H9 (cell line): Measurements from ENCODE around the gene AGMO. TPM values are rescaled to one million over a fixed set of nuclear protein-coding genes. Genes with fewer than 3 reads are reported as not detected.

Source experiments
- DNase-seq: peaks from one replicate; pipeline ENCODE4 v3.0.0-alpha.2; 2017
- H2AFZ ChIP-seq: one replicate; pipeline ENCODE4 v1.6.1; 2013; ENCODE audit warnings: mild to moderate bottlenecking, low read length, control low read depth, moderate library complexity
- H2AK5ac ChIP-seq: 2 replicates; pipeline ENCODE4 v1.6.1; 2013; ENCODE audit warnings: low read length, control low read depth, mixed read lengths; ENCODE audit not compliant: insufficient read length
- H2BK120ac ChIP-seq: one replicate; pipeline ENCODE4 v1.6.1; 2013; ENCODE audit warnings: low read depth, mild to moderate bottlenecking, low read length, control low read depth, inconsistent platforms; ENCODE audit not compliant: poor library complexity, severe bottlenecking
- H2BK12ac ChIP-seq: 2 replicates; pipeline ENCODE4 v1.6.1; 2013; ENCODE audit warnings: low read length, control low read depth, mixed read lengths, low read depth; ENCODE audit not compliant: insufficient read length
- H2BK15ac ChIP-seq: 2 replicates; pipeline ENCODE4 v1.6.1; 2013; ENCODE audit warnings: low read depth, low read length, control low read depth
- H2BK20ac ChIP-seq: one replicate; pipeline ENCODE4 v1.6.1; 2013; ENCODE audit warnings: low read depth, mild to moderate bottlenecking, low read length, control low read depth, inconsistent platforms; ENCODE audit not compliant: poor library complexity, severe bottlenecking
- H2BK5ac ChIP-seq: 2 replicates; pipeline ENCODE4 v1.6.1; 2013; ENCODE audit warnings: low read length, control low read depth, mixed read lengths; ENCODE audit not compliant: insufficient read length
- H3K14ac ChIP-seq: 2 replicates; pipeline ENCODE4 v1.6.1; 2013; ENCODE audit warnings: low read length, control low read depth; ENCODE audit not compliant: insufficient read depth
- H3K18ac ChIP-seq: 2 replicates; pipeline ENCODE4 v1.6.1; 2013; ENCODE audit warnings: low read depth, mild to moderate bottlenecking, mixed read lengths, low read length, control low read depth; ENCODE audit not compliant: insufficient read length
- H3K23ac ChIP-seq: 2 replicates; pipeline ENCODE4 v1.6.1; 2013; ENCODE audit warnings: low read length, control low read depth, mixed read lengths, low read depth; ENCODE audit not compliant: insufficient read length
- H3K23me2 ChIP-seq: 2 replicates; pipeline ENCODE4 v1.6.1; 2013; ENCODE audit warnings: low read depth, mild to moderate bottlenecking, mixed read lengths, low read length, control low read depth; ENCODE audit not compliant: insufficient read length, poor library complexity, severe bottlenecking
- H3K27ac ChIP-seq: 2 replicates; pipeline ENCODE4 v1.5.1; 2013; ENCODE audit warnings: low read length, control low read depth, mixed read lengths, low read depth; ENCODE audit not compliant: insufficient read length
- H3K27me3 ChIP-seq: 2 replicates; pipeline ENCODE4 v1.6.1; 2013; ENCODE audit warnings: low read length, control low read depth, inconsistent platforms; ENCODE audit not compliant: insufficient read depth
- H3K4ac ChIP-seq: 2 replicates; pipeline ENCODE4 v1.6.1; 2013; ENCODE audit warnings: low read depth, mild to moderate bottlenecking, control low read depth, inconsistent platforms, low read length, moderate library complexity
- H3K4me1 ChIP-seq: 2 replicates; pipeline ENCODE4 v1.6.1; 2013; ENCODE audit warnings: low read length, control low read depth, inconsistent platforms; ENCODE audit not compliant: insufficient read depth
- H3K4me2 ChIP-seq: 2 replicates; pipeline ENCODE4 v1.6.1; 2013; ENCODE audit warnings: low read length, control low read depth, mixed read lengths; ENCODE audit not compliant: insufficient read length, insufficient read depth
- H3K56ac ChIP-seq: 2 replicates; pipeline ENCODE4 v1.6.1; 2013; ENCODE audit warnings: low read depth, mild to moderate bottlenecking, mixed read lengths, low read length, control low read depth; ENCODE audit not compliant: insufficient read length
- H3K79me1 ChIP-seq: 2 replicates; pipeline ENCODE4 v1.6.1; 2013; ENCODE audit warnings: low read depth, mild to moderate bottlenecking, moderate library complexity, low read length, control low read depth, inconsistent platforms; ENCODE audit not compliant: insufficient read depth, poor library complexity, severe bottlenecking
- H3K79me2 ChIP-seq: 2 replicates; pipeline ENCODE4 v1.6.1; 2013; ENCODE audit warnings: low read length, control low read depth, inconsistent platforms; ENCODE audit not compliant: insufficient read depth
- H3K9ac ChIP-seq: 2 replicates; pipeline ENCODE4 v1.6.1; 2013; ENCODE audit warnings: low read length, control low read depth, mixed read lengths; ENCODE audit not compliant: insufficient read length; ENCODE audit errors: extremely low read depth
- H3K9me3 ChIP-seq: one replicate; pipeline ENCODE4 v1.6.1; 2013; ENCODE audit warnings: low read depth, low read length, inconsistent platforms; ENCODE audit not compliant: control insufficient read depth
- H3T11ph ChIP-seq: one replicate; pipeline ENCODE4 v1.6.1; 2013; ENCODE audit warnings: mild to moderate bottlenecking, low read length, control low read depth, inconsistent platforms
- H4K20me1 ChIP-seq: one replicate; pipeline ENCODE4 v1.6.1; 2013; ENCODE audit not compliant: control insufficient read depth, insufficient read length, insufficient read depth
- H4K5ac ChIP-seq: 2 replicates; pipeline ENCODE4 v1.6.1; 2013; ENCODE audit warnings: low read depth, mild to moderate bottlenecking, mixed read lengths, low read length, control low read depth; ENCODE audit not compliant: insufficient read length
- H4K8ac ChIP-seq: replicated peaks from 2 replicates; pipeline ENCODE4 v1.6.1; 2013; ENCODE audit warnings: low read length, control low read depth, mixed read lengths, low read depth; ENCODE audit not compliant: insufficient read length
- H4K91ac ChIP-seq: 2 replicates; pipeline ENCODE4 v1.6.1; 2013; ENCODE audit warnings: low read depth, mild to moderate bottlenecking, moderate library complexity, mixed read lengths, low read length, control low read depth; ENCODE audit not compliant: insufficient read length
- H3K27ac Mint-ChIP-seq, 3 experiments: 2 replicates in 2 of 3; 3 replicates in 1 of 3; pipeline ENCODE4 v1.8.0; 2020 to 2021; ENCODE audit warnings: mixed read lengths in 3 of 3, mild to moderate bottlenecking in 1 of 3, moderate library complexity in 1 of 3
- H3K27me3 Mint-ChIP-seq: 2 replicates; pipeline ENCODE4 v1.8.0; 2021; ENCODE audit warnings: low read depth, mild to moderate bottlenecking, moderate library complexity, mixed read lengths
- H3K36me3 Mint-ChIP-seq, 3 experiments: 2 replicates in 2 of 3; 3 replicates in 1 of 3; pipeline ENCODE4 v1.8.0; 2020 to 2021; ENCODE audit warnings: low read depth in 3 of 3, mixed read lengths in 3 of 3; ENCODE audit not compliant: insufficient read depth in 1 of 3
- H3K4me1 Mint-ChIP-seq, 2 experiments: 2 replicates each; pipeline ENCODE4 v1.8.0; 2020; ENCODE audit warnings: mixed read lengths in 2 of 2
- H3K4me3 Mint-ChIP-seq, 2 experiments: 2 replicates in 1 of 2; 3 replicates in 1 of 2; pipeline ENCODE4 v1.8.0; 2020 to 2021; ENCODE audit warnings: mild to moderate bottlenecking in 2 of 2, mixed read lengths in 2 of 2, moderate library complexity in 1 of 2
- H3K9me3 Mint-ChIP-seq, 2 experiments: 2 replicates in 1 of 2; 3 replicates in 1 of 2; pipeline ENCODE4 v1.8.0; 2020; ENCODE audit warnings: mild to moderate bottlenecking in 2 of 2, mixed read lengths in 2 of 2, moderate library complexity in 1 of 2
- CTCF ChIP-seq: fragments of 200-600 bp; sonication (generic); conservative IDR thresholded peaks from 3 replicates; pipeline ENCODE4 v1.8.0; 2021; ENCODE audit warnings: antibody characterized with exemption, mild to moderate bottlenecking
- WGBS: extraction: QIAGEN DNeasy Blood & Tissue Kit; methylation state at CpG from one replicate; pipeline ENCODE4 v1.1.7; 2013; ENCODE audit warnings: missing lambda C conversion rate, low lambda C conversion rate, mixed read lengths; ENCODE audit not compliant: insufficient read length; ENCODE audit errors: extremely low coverage; 5-methylcytosine and 5-hydroxymethylcytosine counted together
- total RNA-seq: library from RNA; stranded (reverse); gene quantifications from 2 replicates; pipeline ENCODE4 v1.2.1, GENCODE V29; 2021

Gene AGMO
- total RNA-seq, 1 experiment from 2014 or later = 0.70 TPM

GRCh38 chr7:15515252-15515651 lies 46.6 kb downstream of the AGMO start:
- Histone ChIP-seq H3K23me2 (no peaks in the 10 kb centered on the region), H2BK5ac (no peak overlapping the region), H4K8ac (no peak overlapping the region), H4K91ac (no peak overlapping the region), H3K9ac (no peak overlapping the region), H4K5ac (no peak overlapping the region), H3K79me1 (no peaks in the 10 kb centered on the region), H2BK15ac (no peak overlapping the region), H3K14ac (no peak overlapping the region), H3K4ac (no peak overlapping the region), H2BK20ac (no peak overlapping the region), H4K20me1 (no peaks in the 10 kb centered on the region), H2AFZ (no peak overlapping the region), H3K23ac (no peak overlapping the region), H2AK5ac (no peak overlapping the region), H2BK120ac (no peak overlapping the region), H3K27me3 (no peaks in the 10 kb centered on the region), H3T11ph (no peak overlapping the region), H3K9me3 (no peaks in the 10 kb centered on the region), H3K18ac (no peak overlapping the region), H3K56ac (no peak overlapping the region), H3K27ac (no peak overlapping the region), H2BK12ac (no peak overlapping the region), H3K4me1 (no peaks in the 10 kb centered on the region; the same call in 1 of the 2 replicates), H3K4me2 (no peak overlapping the region), H3K79me2 (no peaks in the 10 kb centered on the region)
- Mint-ChIP-seq H3K9me3 (peaks cover 3 to 4% of the 10 kb centered on the region in 2 experiments), H3K36me3 (peaks cover under 1 to 2% (median 2%) of the 10 kb centered on the region in 3 experiments; a peak in 5 of 7 replicates), H3K27me3 (no peaks in the 10 kb centered on the region; the same call in 1 of the 2 replicates), H3K27ac (0 out of 7 replicates have a peak overlapping the region, but pooled peaks of 1 of the 3 experiments have one; percentile 50), H3K4me3 (no peak overlapping the region), H3K4me1 (peaks cover 20 to 29% of the 10 kb centered on the region in 2 experiments)
- no CpG with 5 or more reads among the region's 4 CpGs for WGBS
- DNase-seq = no peak
- TF ChIP-seq CTCF = no peak
